Gastroesophageal sphincter (tissue), 4 donors: ENCODE results near the gene DNAJC5G. TPM values are rescaled to one million over a fixed set of nuclear protein-coding genes. Genes with fewer than 3 reads are reported as not detected.

Source experiments
- ATAC-seq: fragments of 150-250 bp; one replicate; pipeline ENCODE4 v1.9.1; 2016; ENCODE audit warnings: mild to moderate bottlenecking, moderate library complexity
- H3K27ac ChIP-seq, 4 donors: fragments of 200-600 bp; sonication (generic) in 3 of 4; 1 replicate in 3 of 4; 2 replicates in 1 of 4; pipeline ENCODE4 v1.5.1; 2016 to 2019
- H3K27me3 ChIP-seq: fragments of 200-600 bp; sonication (generic); one replicate; pipeline ENCODE4 v1.5.1; 2019
- H3K36me3 ChIP-seq, 2 donors: fragments of 200-600 bp; sonication (generic); one replicate each; pipeline ENCODE4 v1.5.1; 2019; ENCODE audit warnings: control low read depth in 1 of 2
- H3K4me1 ChIP-seq, 3 donors: fragments of 200-600 bp; sonication (generic); 1 replicate in 2 of 3; 2 replicates in 1 of 3; pipeline ENCODE4 v1.5.1; 2016 to 2019; ENCODE audit warnings: control low read depth in 2 of 3
- H3K4me3 ChIP-seq, 2 donors: fragments of 200-600 bp; sonication (generic); one replicate each; pipeline ENCODE4 v1.5.1; 2019; ENCODE audit warnings: mild to moderate bottlenecking in 1 of 2, moderate library complexity in 1 of 2
- H3K9me3 ChIP-seq, 3 donors: fragments of 200-600 bp; sonication (generic); one replicate each; pipeline ENCODE4 v1.5.1; 2017 to 2019; ENCODE audit warnings: control low read depth in 2 of 3
- EP300 ChIP-seq: sonication (generic); formaldehyde crosslinking; IDR thresholded peaks from one replicate; pipeline ENCODE4 v1.6.1; 2017; ENCODE audit warnings: antibody characterized with exemption, mild to moderate bottlenecking
- POLR2A ChIP-seq, 2 donors: fragments of 450-650 bp; IDR thresholded peaks; one replicate each; pipeline ENCODE4 v1.6.1; 2017; ENCODE audit warnings: antibody characterized with exemption in 2 of 2, mild to moderate bottlenecking in 2 of 2, moderate library complexity in 1 of 2
- POLR2AphosphoS5 ChIP-seq: sonication (generic); formaldehyde crosslinking; IDR thresholded peaks from one replicate; pipeline ENCODE4 v1.6.1; 2017; ENCODE audit warnings: antibody characterized with exemption
- WGBS, 2 donors: methylation state at CpG; one replicate each; pipeline ENCODE4 v1.1.5; 2018; ENCODE audit warnings: low coverage in 1 of 2; 5-methylcytosine and 5-hydroxymethylcytosine counted together
- total RNA-seq, 4 donors: library from RNA; depleted of rRNA; stranded (reverse); fragments of >200 nt; gene quantifications; one replicate each; pipeline ENCODE4 v1.1.0, GENCODE V29; 2016
- TF ChIP-seq, protein P1 (sequence below), 4 experiments: fragments of 200-600 bp in 2 of 4; fragments of 450-650 bp in 2 of 4; sonication (generic) in 1 of 4; IDR thresholded peaks; one replicate each; pipeline ENCODE4 v1.5.1; 2017 to 2019; ENCODE audit warnings: antibody characterized with exemption in 4 of 4, mild to moderate bottlenecking in 2 of 4, moderate library complexity in 2 of 4

DNAJC5G gene
- total RNA-seq, 4 donors from 2014 or later, result not detected

DNA sequence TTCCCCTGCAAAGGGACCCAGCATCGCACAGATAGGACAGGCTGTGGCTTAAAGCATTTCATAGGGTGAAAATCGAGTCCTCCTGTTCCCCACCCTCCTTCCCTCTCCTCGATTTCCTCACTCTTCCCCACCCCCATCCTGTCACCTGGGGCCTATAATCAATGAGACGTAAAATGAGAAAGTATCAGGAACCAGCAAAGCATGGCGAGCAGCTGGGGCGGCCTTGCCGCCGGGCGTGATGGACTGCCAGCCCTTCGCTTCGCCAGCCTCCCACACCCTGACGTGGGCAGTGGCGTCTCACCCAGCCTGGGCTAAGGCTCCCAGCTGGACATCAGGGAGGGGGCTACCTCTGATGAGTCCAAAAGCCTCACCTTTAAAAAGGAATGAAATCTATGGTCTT, 23.5 kb upstream of the DNAJC5G start:
- TF ChIP-seq, protein P1, sequence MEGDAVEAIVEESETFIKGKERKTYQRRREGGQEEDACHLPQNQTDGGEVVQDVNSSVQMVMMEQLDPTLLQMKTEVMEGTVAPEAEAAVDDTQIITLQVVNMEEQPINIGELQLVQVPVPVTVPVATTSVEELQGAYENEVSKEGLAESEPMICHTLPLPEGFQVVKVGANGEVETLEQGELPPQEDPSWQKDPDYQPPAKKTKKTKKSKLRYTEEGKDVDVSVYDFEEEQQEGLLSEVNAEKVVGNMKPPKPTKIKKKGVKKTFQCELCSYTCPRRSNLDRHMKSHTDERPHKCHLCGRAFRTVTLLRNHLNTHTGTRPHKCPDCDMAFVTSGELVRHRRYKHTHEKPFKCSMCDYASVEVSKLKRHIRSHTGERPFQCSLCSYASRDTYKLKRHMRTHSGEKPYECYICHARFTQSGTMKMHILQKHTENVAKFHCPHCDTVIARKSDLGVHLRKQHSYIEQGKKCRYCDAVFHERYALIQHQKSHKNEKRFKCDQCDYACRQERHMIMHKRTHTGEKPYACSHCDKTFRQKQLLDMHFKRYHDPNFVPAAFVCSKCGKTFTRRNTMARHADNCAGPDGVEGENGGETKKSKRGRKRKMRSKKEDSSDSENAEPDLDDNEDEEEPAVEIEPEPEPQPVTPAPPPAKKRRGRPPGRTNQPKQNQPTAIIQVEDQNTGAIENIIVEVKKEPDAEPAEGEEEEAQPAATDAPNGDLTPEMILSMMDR (IDR thresholded peaks at IDR 0.05), result no peak
- TF ChIP-seq POLR2AphosphoS5 (no peak), EP300 (no peak), POLR2A (IDR thresholded peaks at IDR 0.05) (no peak)
- no peak overlapping the region for H3K4me3 ChIP-seq
- H3K9me3 ChIP-seq, result no peaks in the 10 kb centered on the region
- no peaks in the 10 kb centered on the region for H3K36me3 ChIP-seq
- no peaks in the 10 kb centered on the region for H3K4me1 ChIP-seq
- ATAC-seq, result no peak
- H3K27ac ChIP-seq, result no peak overlapping the region
- no CpG with 5 or more reads among the region's 13 CpGs for WGBS, 2 donors
- peaks cover 79% of the 10 kb centered on the region for H3K27me3 ChIP-seq

DNA sequence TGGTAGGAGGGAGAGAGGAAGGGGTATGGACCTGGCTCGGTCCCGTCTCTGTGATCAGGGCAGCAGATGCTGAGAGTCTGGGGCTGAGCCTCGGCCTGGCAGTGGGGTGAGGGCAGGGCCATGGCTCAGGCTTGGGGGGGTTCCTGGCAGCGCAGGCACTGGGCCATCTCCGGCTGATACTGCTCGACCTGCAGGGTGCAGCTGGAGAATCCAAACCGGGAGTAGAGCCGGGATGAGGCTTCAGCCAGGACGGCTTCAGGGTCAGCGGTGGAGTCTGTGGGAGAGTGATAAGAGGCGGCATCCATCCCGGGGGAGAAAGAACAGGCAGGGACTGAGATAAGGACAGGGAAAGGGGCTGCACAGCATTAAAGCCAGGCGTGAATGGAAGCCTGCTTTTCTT, 20.0 kb upstream of the DNAJC5G start:
- ATAC-seq, result no peak
- Histone ChIP-seq H3K4me1 (no peaks in the 10 kb centered on the region), H3K4me3 (no peak overlapping the region), H3K27ac (no peak overlapping the region), H3K27me3 (peaks cover 96% of the 10 kb centered on the region), H3K9me3 (no peaks in the 10 kb centered on the region), H3K36me3 (no peaks in the 10 kb centered on the region)
- TF ChIP-seq, protein P1 (IDR thresholded peaks at IDR 0.05), result no peak
- TF ChIP-seq POLR2AphosphoS5 (no peak), EP300 (no peak), POLR2A (IDR thresholded peaks at IDR 0.05) (no peak)
- 15 to 27% methylated on average over 7 to 10 of the region's 13 CpGs for WGBS, 2 donors

DNA sequence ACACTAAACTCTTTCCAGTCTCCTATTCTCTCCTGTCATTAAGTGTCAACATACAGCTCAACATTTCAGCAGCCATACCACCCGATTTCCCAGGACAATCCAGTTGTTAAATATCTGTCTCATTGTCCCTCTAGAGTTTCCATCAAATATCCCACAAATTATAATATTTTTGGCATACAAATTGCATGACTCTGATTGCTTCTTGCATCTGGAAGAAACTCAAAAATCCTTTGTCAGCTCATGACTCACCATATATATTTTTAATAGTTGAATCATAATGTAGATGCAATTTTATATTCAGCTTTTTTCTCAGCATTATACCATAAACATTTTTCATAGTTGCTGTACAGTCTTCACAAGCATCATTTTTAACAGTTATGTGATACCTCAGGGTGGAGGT, 19.6 kb upstream of the DNAJC5G start:
- WGBS, 2 donors, result 38 to 41% methylated on average over 1 of the region's 1 CpG
- TF ChIP-seq POLR2AphosphoS5, result no peak
- no peak for TF ChIP-seq EP300
- TF ChIP-seq, protein P1 (IDR thresholded peaks at IDR 0.05), result no peak
- TF ChIP-seq POLR2A (IDR thresholded peaks at IDR 0.05), result no peak
- Histone ChIP-seq H3K4me1 (no peaks in the 10 kb centered on the region), H3K4me3 (no peak overlapping the region), H3K36me3 (no peaks in the 10 kb centered on the region), H3K27me3 (peaks cover 96% of the 10 kb centered on the region), H3K9me3 (no peaks in the 10 kb centered on the region), H3K27ac (no peak overlapping the region)
- ATAC-seq, result no peak

DNA sequence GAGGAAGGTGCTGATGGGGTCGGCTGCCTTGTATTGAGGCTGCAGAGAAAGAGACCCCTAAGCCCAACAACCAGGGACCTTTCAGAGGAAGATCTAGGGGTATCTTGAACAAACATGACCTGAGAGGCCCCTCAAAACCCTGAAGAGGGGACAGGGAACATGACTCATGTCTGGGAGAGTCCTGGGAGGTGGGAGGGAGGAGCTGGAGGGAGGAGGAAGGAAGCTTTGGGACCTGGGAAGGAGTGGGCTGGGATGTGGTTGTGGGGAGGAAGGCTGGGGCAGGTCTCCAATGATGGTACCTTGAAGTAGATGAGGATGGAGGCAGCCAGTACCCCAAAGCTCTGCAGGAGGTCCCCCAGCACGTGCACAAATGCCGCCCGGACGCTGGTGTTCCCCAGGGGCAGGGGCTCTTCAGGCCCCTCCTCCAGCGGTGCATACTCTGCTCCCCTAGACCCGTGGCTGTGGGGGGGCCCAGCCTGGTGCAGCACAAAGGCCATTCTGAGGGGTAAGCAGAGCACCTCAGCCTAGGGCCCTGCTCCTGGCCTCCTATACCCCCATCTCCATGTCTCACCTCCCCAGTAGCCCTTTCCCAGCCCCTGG, 18.3 kb upstream of the DNAJC5G start:
- H3K27me3 ChIP-seq, result peaks cover 96% of the 10 kb centered on the region
- no peak overlapping the region for H3K27ac ChIP-seq
- H3K4me3 ChIP-seq, result no peak overlapping the region
- 60 to 86% methylated on average over 1 to 2 of the region's 7 CpGs for WGBS, 2 donors
- TF ChIP-seq POLR2A (IDR thresholded peaks at IDR 0.05), result no peak
- no peak for TF ChIP-seq EP300
- TF ChIP-seq, protein P1 (IDR thresholded peaks at IDR 0.05), result no peak
- TF ChIP-seq POLR2AphosphoS5, result no peak
- H3K9me3 ChIP-seq, result no peaks in the 10 kb centered on the region
- no peaks in the 10 kb centered on the region for H3K36me3 ChIP-seq
- ATAC-seq, result no peak
- H3K4me1 ChIP-seq, result peaks cover 0 to 6% (median 3%) of the 10 kb centered on the region in 3 donors

DNA sequence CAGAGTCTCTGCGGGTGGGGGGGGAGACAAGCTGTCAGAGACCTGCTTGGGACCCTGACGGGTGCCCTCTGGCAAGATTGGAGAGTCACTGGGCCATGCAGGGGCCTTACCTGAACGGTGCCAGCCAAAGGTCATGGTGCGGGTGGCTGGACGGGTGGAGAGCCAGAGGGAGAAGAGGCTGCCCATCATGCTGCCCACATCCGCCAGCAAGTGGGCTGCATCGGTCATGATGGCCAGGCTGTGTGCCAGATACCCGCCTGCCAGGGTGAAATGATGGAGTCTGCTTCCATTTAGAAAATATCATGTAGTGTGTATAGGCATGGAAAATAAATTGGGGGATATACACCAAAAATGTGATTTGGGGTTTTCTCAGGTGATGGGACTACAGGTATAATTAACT, 17.2 kb upstream of the DNAJC5G start:
- TF ChIP-seq, protein P1 (IDR thresholded peaks at IDR 0.05), result no peak
- no peak for TF ChIP-seq POLR2A (IDR thresholded peaks at IDR 0.05)
- no peak for TF ChIP-seq EP300
- TF ChIP-seq POLR2AphosphoS5, result no peak
- H3K4me3 ChIP-seq, result no peak overlapping the region
- no peaks in the 10 kb centered on the region for H3K36me3 ChIP-seq
- H3K9me3 ChIP-seq, result no peaks in the 10 kb centered on the region
- no peak for ATAC-seq
- WGBS, 2 donors, result 65 to 100% methylated on average over 1 to 2 of the region's 8 CpGs
- H3K4me1 ChIP-seq, result peaks cover 0 to 17% (median 14%) of the 10 kb centered on the region in 3 donors
- no peak overlapping the region for H3K27ac ChIP-seq
- H3K27me3 ChIP-seq, result peaks cover 96% of the 10 kb centered on the region
